Neutrophil (primary cell): ENCODE data around the gene BANF1.

Source experiments
- H3K27ac ChIP-seq: fragments of 200-600 bp; sonication (generic); 2 replicates; pipeline ENCODE4 v1.5.1; 2016; ENCODE audit warnings: mild to moderate bottlenecking, moderate library complexity
- H3K27me3 ChIP-seq: fragments of 200-600 bp; sonication (generic); 2 replicates; pipeline ENCODE4 v1.6.0; 2016; ENCODE audit warnings: mild to moderate bottlenecking
- H3K36me3 ChIP-seq: fragments of 200-600 bp; sonication (generic); 2 replicates; pipeline ENCODE4 v1.5.1; 2017
- H3K4me1 ChIP-seq, 2 experiments: fragments of 200-600 bp in 1 of 2; sonication (generic) in 1 of 2; 1 replicate in 1 of 2; 2 replicates in 1 of 2; pipeline versions ENCODE4 v1.5.1 to v1.6.1; 2013 to 2016; ENCODE audit warnings: low read depth in 1 of 2, low read length in 1 of 2, mild to moderate bottlenecking in 1 of 2, moderate library complexity in 1 of 2; ENCODE audit not compliant: control insufficient read depth in 1 of 2, insufficient read depth in 1 of 2
- H3K4me3 ChIP-seq, 2 experiments: fragments of 200-600 bp in 1 of 2; sonication (generic) in 1 of 2; 1 replicate in 1 of 2; 2 replicates in 1 of 2; pipeline ENCODE4 v1.5.1; 2013 to 2016; ENCODE audit warnings: low read depth in 1 of 2, low read length in 1 of 2, mild to moderate bottlenecking in 1 of 2, moderate library complexity in 1 of 2
- H3K9me3 ChIP-seq: fragments of 200-600 bp; sonication (generic); 2 replicates; pipeline ENCODE4 v1.5.1; 2016
- TF ChIP-seq, protein P1 (sequence below): fragments of 200-600 bp; sonication (generic); IDR thresholded peaks from 2 replicates; pipeline ENCODE4 v1.5.1; 2016; ENCODE audit warnings: antibody characterized with exemption

The BANF1 gene

DNA sequence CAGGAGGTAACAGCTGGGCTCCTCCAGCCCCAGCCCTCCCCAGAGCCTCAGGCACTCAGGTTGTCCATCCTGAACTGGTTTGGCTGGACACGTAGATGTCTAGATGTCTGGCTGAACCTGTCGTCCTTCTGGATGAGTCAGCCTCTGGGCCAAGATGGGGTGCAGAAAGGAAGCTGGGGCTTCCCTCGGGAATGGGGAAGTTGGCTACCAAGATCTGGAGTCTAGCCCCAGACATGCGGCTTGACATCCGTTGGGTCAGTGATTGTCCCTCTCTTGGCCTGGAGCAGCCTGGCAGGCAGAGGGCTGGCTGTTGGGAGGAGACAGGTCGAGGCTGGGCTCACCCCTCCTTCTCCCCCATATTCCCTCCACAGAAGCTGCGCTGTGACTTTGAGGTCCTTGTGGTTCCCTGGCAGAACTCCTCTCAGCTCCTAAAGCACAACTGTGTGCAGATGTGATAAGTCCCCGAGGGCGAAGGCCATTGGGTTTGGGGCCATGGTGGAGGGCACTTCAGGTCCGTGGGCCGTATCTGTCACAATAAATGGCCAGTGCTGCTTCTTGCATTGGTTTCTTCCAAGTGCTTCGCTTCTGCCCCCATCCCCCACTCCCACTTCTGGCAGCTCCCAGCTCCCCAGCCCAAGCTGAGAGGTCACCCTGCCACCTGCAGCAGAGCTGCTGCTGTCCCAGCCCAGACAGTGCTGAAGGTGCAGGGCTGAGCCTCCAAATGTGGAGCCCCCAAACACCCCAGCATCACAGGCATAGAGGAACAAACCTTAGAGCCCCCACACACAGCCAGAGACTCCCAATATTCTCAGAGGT, 10.9 kb downstream of the BANF1 start:
- TF ChIP-seq, protein P1, sequence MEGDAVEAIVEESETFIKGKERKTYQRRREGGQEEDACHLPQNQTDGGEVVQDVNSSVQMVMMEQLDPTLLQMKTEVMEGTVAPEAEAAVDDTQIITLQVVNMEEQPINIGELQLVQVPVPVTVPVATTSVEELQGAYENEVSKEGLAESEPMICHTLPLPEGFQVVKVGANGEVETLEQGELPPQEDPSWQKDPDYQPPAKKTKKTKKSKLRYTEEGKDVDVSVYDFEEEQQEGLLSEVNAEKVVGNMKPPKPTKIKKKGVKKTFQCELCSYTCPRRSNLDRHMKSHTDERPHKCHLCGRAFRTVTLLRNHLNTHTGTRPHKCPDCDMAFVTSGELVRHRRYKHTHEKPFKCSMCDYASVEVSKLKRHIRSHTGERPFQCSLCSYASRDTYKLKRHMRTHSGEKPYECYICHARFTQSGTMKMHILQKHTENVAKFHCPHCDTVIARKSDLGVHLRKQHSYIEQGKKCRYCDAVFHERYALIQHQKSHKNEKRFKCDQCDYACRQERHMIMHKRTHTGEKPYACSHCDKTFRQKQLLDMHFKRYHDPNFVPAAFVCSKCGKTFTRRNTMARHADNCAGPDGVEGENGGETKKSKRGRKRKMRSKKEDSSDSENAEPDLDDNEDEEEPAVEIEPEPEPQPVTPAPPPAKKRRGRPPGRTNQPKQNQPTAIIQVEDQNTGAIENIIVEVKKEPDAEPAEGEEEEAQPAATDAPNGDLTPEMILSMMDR, result no peak
- peaks cover 58% of the 10 kb centered on the region for H3K27me3 ChIP-seq
- no peaks in the 10 kb centered on the region for H3K9me3 ChIP-seq
- no peaks in the 10 kb centered on the region for H3K36me3 ChIP-seq
- H3K4me3 ChIP-seq, result no peak overlapping the region
- H3K4me1 ChIP-seq, result peaks cover 0 to 9% of the 10 kb centered on the region in 2 experiments
- no peak overlapping the region for H3K27ac ChIP-seq

DNA sequence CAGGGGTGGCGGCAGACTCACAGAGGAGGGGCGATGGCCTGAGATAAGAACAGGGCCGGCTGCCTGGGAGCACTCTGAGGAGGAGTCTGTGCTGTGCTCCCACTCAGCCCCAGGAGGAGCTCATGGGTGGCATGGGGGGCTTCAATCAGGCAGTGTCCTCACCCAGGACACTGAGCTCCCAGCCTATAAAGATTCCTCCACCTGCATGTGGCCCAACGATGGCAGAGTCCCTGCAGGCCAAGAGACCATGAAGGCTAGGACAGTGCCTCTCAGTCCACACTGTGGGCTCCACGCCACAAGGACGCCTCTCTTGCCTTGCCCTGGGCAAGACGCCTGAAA, 11.4 kb downstream of the BANF1 start:
- Histone ChIP-seq H3K27ac (no peak overlapping the region), H3K9me3 (no peaks in the 10 kb centered on the region), H3K27me3 (peaks cover 52% of the 10 kb centered on the region), H3K36me3 (no peaks in the 10 kb centered on the region), H3K4me3 (no peak overlapping the region), H3K4me1 (peaks cover 0 to 9% of the 10 kb centered on the region in 2 experiments)
- TF ChIP-seq, protein P1, result no peak

DNA sequence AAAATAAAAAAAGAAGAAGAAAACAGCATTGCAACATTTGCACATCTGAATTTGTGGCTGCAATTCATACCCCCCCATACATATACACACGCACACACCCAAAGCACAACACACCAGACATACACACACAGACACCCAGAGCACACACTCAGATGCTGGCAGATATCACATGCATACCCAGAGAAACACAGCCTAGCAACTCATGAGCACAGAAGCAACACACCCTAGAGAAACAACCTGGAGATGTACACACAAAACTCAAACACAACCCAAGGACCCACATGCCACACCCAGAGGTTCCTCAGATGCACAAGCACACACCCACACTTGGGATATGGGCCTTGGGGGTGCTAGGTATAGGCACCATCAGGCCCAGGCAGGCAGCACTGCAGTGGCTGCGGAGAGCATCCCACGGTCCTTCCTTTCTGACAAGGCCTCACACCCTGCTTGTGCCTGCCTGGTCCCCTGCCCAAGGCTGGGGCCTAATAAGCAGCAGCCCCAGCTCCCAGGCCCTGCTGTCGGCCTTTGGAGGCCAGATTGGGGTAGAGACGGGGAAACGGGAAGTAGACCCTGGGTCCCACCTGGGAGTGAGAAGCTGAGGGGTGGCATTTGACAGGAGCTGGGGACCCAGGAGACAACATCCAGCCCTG, 12.6 kb downstream of the BANF1 start:
- Histone ChIP-seq H3K27ac (no peak overlapping the region), H3K4me3 (no peak overlapping the region), H3K36me3 (no peaks in the 10 kb centered on the region), H3K9me3 (no peaks in the 10 kb centered on the region), H3K27me3 (peaks cover 41% of the 10 kb centered on the region), H3K4me1 (peaks cover 0 to 9% of the 10 kb centered on the region in 2 experiments)
- TF ChIP-seq, protein P1, result no peak

DNA sequence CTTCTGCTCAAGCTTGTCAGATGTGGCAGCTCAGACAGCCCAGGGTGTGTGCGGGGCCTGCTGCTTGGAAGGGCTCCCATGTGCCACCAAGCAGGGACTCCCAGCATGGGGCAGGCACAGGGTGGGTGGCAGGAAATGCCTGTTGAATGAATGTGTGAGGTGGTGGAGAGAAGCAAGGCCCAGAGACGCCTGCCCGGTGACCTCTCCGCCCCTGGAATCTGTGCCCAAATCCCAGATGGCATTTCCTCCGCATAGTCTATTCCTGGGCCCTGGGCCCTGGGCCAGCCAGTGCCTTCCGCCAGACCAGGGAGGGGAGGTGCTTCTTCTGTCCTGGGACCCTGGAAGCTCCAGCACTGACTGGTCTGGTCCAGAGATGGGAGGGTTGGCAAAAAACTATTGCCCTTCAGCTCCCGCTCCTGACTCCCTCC, 13.2 kb downstream of the BANF1 start:
- H3K9me3 ChIP-seq, result no peaks in the 10 kb centered on the region
- TF ChIP-seq, protein P1, result no peak
- peaks cover 36% of the 10 kb centered on the region for H3K27me3 ChIP-seq
- no peaks in the 10 kb centered on the region for H3K36me3 ChIP-seq
- no peak overlapping the region for H3K4me3 ChIP-seq
- H3K27ac ChIP-seq, result no peak overlapping the region
- H3K4me1 ChIP-seq, result peaks cover 0 to 9% of the 10 kb centered on the region in 2 experiments

DNA sequence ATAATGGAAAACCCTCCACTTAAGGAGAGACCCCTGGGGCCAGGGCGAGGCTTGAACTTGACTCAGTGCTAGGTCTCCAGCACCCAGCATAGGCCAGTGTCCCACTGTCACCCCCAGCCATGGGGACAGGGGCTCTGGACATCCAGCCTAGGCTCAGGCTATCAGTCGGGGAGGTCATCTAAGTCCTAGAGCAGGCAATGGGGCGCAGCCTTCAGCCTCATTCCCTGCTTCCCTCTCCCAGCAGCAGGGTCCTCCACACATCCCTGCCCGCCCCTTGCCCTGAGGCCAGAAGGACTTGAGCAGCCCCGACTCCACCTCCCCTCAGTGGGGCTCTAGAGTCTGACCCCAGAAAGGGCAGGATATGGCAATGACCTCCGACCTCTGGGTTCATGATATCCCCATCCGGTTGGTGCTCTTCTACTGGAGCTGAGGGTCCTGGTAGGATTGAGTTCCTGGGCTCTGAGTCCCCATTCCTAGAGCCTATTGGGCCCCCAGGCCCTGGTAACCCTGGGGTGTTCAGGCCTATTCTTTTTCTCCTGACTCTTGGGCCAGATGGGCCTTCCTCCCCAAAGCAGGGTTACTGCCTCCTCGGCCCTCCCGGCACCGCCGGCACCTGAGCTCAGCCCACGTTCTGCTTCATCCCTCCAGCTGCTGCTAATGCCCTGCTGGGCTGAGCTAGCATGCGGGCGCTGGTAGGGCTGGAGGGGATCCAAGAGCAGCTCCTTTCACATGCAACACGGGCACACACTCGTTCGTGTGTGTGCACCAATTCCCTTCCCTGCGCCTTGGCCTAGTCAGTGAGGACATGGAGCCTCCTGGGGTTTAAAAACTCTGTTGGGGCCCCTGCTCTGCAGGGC, 13.9 kb downstream of the BANF1 start:
- H3K27me3 ChIP-seq, result peaks cover 29% of the 10 kb centered on the region
- no peak overlapping the region for H3K4me3 ChIP-seq
- no peaks in the 10 kb centered on the region for H3K9me3 ChIP-seq
- H3K4me1 ChIP-seq, result peaks cover 3 to 16% of the 10 kb centered on the region in 2 experiments
- no peak overlapping the region for H3K27ac ChIP-seq
- H3K36me3 ChIP-seq, result no peaks in the 10 kb centered on the region
- TF ChIP-seq, protein P1, result no peak
